Sigmoid colon (tissue), 4 donors: ENCODE results near the gene ELAVL2.

Experiments
- CTCF ChIP-seq, 4 experiments: fragments of 450-650 bp in 3 of 4; fragments of 200-600 bp in 1 of 4; IDR thresholded peaks; one replicate each; pipeline ENCODE4 v1.5.1; 2016 to 2019; ENCODE audit warnings: antibody characterized with exemption in 4 of 4, mild to moderate bottlenecking in 3 of 4, moderate library complexity in 2 of 4
- EP300 ChIP-seq, 4 donors: sonication (generic); formaldehyde crosslinking; IDR thresholded peaks; one replicate each; pipeline ENCODE4 v1.6.1; 2017; ENCODE audit warnings: antibody characterized with exemption in 4 of 4
- POLR2A ChIP-seq, 2 donors: fragments of 450-650 bp; IDR thresholded peaks; one replicate each; pipeline ENCODE4 v1.6.1; 2016; ENCODE audit warnings: antibody characterized with exemption in 2 of 2, mild to moderate bottlenecking in 2 of 2, moderate library complexity in 2 of 2
- POLR2AphosphoS5 ChIP-seq, 4 donors: sonication (generic); formaldehyde crosslinking; IDR thresholded peaks; one replicate each; pipeline ENCODE4 v1.6.1; 2017; ENCODE audit warnings: antibody characterized with exemption in 4 of 4

DNA sequence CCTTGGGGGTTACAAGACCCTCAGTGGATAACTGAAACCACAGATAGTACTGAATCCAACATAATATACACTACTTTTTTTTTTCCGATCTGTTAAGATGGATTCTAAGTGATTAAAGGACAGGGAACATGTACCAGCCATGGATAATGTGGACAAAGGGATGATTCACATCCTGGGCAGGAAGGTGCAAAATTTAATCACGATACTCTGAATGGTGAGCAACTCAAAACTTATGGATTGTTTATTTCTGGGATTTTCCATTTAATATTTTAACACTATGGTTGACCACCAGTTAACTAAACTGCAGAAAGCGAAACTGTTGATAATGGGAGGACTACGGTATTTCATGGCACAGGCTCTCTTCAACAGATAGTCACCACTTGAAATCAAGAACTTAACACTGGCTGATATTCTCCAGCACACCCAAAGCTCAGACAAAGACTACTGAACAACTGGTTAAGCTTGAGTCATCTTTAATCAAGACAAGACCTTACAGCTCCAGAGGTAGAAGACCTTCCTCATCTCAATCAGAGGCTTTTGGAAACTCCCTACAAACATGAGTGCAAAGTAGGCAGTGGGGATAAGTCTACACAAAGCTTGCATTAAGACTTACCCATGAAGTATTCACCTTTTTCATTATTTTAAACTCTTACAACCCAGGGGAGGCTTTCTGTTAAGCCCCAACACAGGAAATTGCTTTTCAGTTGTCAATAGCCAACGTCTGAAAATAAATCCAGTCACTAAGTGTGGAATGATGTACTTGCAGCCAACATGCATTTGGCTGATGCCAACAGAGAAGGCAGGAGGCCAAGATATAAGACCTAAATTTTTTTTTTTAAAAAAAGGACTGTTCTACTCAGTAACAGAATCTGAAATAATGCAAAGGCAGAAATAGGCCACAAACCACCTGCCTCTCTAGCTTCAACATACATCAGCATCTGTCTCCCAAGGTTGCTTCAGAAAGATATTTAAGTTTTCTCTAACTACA is 78.7 kb downstream of the ELAVL2 start:
- TF ChIP-seq POLR2AphosphoS5 (IDR thresholded peaks at IDR 0.05) (no peak), POLR2A (IDR thresholded peaks at IDR 0.05) (no peak), CTCF (IDR thresholded peaks at IDR 0.05) (no peak), EP300 (IDR thresholded peaks at IDR 0.05) (no peak)
